Esophagus mucosa (tissue), 1 donor: ENCODE measurements around the gene CCDC12. TPM values are rescaled to one million over a fixed set of nuclear protein-coding genes. Genes with fewer than 3 reads are reported as not detected.
A peak's percentile ranks its signal among the peaks of the same experiment; 100 is the strongest.

Experiments used
- ATAC-seq: fragments of 200-7000 bp; cut with Tn5 transposase; one replicate; pipeline ENCODE4 v1.9.1; 2020
- total RNA-seq: library from RNA; stranded (reverse); gene quantifications from one replicate; pipeline ENCODE4 v1.2.4, GENCODE V29; 2023
- donor health status: DM: yes; HTN: yes; CAD: no.

The CCDC12 gene
- total RNA-seq, 1 donor from 2014 or later: 50.2 TPM

GRCh38 chr3:46890132-46890531, 86.4 kb downstream of the CCDC12 start:
- no peak for ATAC-seq

GRCh38 chr3:46889381-46890110, 87.0 kb downstream of the CCDC12 start:
- ATAC-seq: no peak

GRCh38 chr3:46888705-46889104, 87.8 kb downstream of the CCDC12 start:
- no peak for ATAC-seq

- ATAC-seq: no peak
These were observed 88.5 kb downstream of the CCDC12 start for GRCh38 chr3:46887980-46888494.

- no peak for ATAC-seq
These were observed 90.9 kb downstream of the CCDC12 start for GRCh38 chr3:46885612-46886011.

GRCh38 chr3:46884929-46885328, 91.6 kb downstream of the CCDC12 start:
- no peak for ATAC-seq

- ATAC-seq: no peak
These were observed 92.1 kb downstream of the CCDC12 start for GRCh38 chr3:46884427-46884826.

- ATAC-seq: no peak
These were observed 92.7 kb downstream of the CCDC12 start for GRCh38 chr3:46883830-46884185.

GRCh38 chr3:46883054-46883829, 93.3 kb downstream of the CCDC12 start:
- ATAC-seq: peak; percentile 27

GRCh38 chr3:46882377-46883053, 94.0 kb downstream of the CCDC12 start:
- peak; percentile 21 for ATAC-seq

GRCh38 chr3:46881596-46882376, 94.8 kb downstream of the CCDC12 start:
- ATAC-seq: peak; percentile 22

GRCh38 chr3:46880884-46881595, 95.5 kb downstream of the CCDC12 start:
- ATAC-seq: no peak

- no peak for ATAC-seq
These were observed 97.6 kb downstream of the CCDC12 start for GRCh38 chr3:46878781-46879436.

GRCh38 chr3:46877406-46878125, 99.0 kb downstream of the CCDC12 start, which contains the start of gene PTH1R:
PTH1R (plus strand) TSS chr3:46877721; CDS start chr3:46883560, 5,839 bp downstream.
- no peak for ATAC-seq

- no peak for ATAC-seq
These were observed 99.9 kb downstream of the CCDC12 start for GRCh38 chr3:46876313-46877300.

GRCh38 chr3:46875560-46875959, 101.0 kb downstream of the CCDC12 start:
- no peak for ATAC-seq

GRCh38 chr3:46874430-46874829, 102.1 kb downstream of the CCDC12 start:
- no peak for ATAC-seq

- ATAC-seq: no peak
These were observed 103.0 kb downstream of the CCDC12 start for GRCh38 chr3:46873521-46873920.
